Activated CD4-positive, alpha-beta T cell treated with anti-CD3 and anti-CD28 coated beads, Interleukin-10, Interleukin-2, amounts not matched to agents 100 ng/mL and 50 ng/mL, durations not matched to agents 16 hours and 8 hours (primary cell): ENCODE measurements around the gene BCAS3.

ENCODE experiments used
- DNase-seq: peaks from one replicate; pipeline ENCODE4 v3.0.0-alpha.2; 2020

The BCAS3 gene

DNA sequence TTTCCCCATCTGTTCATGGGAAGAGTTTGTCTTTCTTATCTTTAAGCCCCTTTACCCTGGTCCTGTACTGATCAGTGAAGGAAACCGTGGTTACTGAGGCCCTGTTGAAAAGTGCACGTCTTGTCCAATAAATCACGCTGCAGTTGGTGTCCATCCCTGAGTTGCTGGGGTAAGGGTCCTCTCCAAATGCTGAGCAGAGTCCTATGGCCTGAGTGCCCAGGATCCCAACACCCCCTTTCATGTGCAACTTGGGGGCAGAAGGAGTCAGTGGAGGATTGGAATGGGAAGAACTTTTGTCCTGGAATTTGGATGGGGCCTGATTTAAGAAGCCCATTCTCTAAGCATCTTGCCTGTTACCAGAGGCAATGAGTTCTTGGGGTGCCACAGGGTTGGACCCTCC, 715.0 kb downstream of the BCAS3 start:
- DNase-seq = no peak

GRCh38 chr17:61393550-61393903, 715.9 kb downstream of the BCAS3 start:
- DNase-seq = peak; percentile 26

- no peak for DNase-seq
Measured at GRCh38 chr17:61393904-61394629, 716.4 kb downstream of the BCAS3 start.

DNA sequence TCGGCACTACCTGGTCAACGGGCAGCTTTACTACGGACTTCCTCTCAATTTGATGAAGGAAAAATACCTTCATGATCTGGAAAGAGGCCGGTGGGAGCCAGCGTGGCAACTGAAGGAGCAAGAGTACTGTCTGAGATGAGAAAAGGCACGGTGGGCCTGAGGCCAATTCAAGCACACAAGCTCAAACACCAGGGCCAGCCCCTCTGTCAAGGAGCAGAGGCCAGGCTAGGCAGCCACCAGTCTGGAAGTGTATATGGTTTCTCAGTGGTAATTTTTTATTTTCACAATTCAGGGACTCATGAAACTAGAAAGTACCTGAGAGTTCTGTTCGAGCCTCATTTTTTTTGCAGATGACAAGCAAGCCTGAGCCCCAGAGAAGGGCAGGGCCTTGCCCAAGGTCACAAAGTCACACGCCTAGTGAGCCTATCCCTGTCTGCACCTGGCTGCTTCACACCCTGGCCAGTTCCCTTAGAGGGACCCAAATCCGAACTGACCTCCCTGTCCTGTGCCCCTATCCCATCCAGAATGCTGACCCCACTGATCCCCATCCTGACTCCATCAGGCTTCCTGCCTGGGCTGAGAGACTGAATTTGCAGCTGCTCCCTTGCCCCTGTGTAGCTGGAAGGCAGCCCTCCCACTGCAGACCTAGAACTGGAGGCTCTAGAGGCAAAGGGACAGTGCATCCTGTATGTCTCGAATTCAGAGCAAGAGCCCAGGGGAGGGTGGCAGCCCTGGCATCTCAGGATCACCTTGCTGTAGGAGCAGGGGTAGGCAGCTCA, 717.2 kb downstream of the BCAS3 start:
- no peak for DNase-seq

GRCh38 chr17:61395409-61395982, 717.8 kb downstream of the BCAS3 start:
- DNase-seq = no peak

DNA sequence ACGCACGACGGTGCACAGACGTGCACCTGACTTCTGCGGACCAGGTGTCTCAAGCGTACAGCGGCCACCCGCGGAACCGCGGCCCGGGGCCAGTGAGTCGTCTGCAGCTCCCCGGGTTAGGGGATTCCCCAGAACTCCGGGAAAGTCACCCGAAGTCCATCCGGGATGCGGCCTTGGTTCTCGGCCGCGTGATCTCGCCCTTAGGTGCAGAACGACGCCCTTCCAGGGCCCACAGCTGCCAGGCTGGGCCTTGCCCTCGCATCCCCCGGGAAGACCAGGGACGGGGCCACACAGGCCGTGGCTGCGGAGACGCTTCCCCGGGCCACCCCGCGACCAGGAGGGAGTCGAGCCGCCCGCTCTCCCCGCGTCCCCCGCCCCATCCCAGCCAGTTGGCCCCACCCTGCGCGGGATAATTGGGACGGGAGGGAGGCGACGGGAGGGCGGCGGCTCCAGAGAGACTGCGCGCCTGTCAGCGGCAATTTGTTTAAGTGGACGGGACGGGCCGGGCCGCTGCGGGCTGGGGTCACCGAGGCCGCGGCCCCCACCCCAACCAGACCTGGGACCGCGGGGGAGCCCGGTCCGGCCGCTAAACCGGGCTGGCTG, 718.4 kb downstream of the BCAS3 start:
- DNase-seq = no peak

DNA sequence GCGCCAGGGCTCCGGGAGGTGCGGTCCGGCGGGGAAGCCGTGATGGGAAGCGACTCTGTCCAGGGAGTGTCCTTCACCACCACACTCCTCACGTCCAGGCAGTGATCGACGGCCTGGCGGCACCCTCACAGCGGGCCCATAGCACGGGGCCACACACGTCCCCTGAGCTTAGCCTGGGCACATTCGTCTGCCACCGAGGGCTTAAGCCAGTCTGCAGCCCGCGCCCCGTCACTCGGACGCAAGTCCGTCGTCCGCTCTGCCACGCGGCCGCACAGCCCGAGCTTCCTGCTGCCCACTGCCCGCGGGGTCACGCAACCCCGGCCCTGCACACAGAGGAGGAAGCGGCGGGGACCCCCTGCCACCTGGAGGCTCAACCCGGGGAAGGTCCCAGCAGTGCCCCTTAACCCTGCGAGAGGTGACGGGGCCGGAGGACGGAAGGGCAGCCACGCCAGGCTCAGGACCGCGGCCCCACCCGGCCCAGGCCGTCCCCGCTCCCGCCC, 719.0 kb downstream of the BCAS3 start:
- no peak for DNase-seq

GRCh38 chr17:61397086-61397842, 719.6 kb downstream of the BCAS3 start:
- no peak for DNase-seq

GRCh38 chr17:61398721-61399130, 721.1 kb downstream of the BCAS3 start:
- DNase-seq = no peak

DNA sequence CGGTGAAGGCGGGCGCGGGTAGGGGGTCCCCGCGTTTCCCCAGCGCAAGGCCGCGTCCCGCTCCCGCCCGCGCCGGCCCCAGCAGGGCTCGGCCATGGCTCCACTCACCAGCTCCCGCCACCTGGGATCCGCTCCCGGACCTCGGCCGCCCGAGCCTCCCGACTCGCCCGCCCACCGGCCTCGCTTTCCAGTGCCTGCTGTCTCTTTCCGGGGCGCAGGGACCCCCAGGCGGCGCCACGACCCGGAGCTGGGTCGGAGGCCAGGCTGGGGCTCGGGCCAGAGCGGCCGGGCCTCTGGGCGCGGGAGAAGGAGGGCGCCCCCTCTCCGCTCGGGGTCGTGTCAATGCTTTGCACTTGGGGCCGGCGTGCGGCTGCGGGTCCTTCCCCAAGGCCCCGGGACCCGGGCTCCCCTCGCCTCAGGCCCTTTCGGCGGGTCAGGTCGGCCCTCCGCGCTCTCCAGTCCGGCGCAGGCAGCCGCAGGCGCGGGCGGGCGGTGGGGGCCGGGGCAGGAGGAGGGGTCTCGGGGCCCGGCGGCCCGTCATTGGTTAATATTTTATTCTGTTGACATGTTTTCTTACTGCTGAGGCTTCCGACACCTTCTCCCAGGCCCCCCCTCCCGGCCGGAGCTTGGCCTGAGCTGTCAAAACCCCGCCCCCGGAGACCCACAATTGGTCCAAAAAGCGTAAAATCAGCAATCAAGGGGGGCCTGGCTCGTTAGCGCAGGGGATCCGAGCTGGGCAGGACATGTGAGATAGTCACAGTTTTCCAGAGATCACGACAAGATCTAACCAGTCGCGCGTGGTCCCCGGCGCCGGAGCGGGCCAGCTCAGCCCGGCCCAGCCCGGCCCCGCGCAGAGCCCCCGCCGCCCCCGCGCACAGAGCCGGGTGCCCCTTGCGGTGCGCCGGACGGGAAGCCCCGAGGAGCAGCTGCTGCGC, 721.7 kb downstream of the BCAS3 start, which contains the start of gene TBX2:
TBX2 (plus strand) TSS at position 713 of the 935 bp plus-strand sequence. CDS start 334 bp downstream, outside the sequence.
- DNase-seq = no peak

GRCh38 chr17:61400066-61400716, 722.5 kb downstream of the BCAS3 start:
- no peak for DNase-seq

GRCh38 chr17:61400717-61401388, 723.2 kb downstream of the BCAS3 start:
- DNase-seq = no peak

GRCh38 chr17:61401389-61402072, 723.9 kb downstream of the BCAS3 start:
- no peak for DNase-seq

DNA sequence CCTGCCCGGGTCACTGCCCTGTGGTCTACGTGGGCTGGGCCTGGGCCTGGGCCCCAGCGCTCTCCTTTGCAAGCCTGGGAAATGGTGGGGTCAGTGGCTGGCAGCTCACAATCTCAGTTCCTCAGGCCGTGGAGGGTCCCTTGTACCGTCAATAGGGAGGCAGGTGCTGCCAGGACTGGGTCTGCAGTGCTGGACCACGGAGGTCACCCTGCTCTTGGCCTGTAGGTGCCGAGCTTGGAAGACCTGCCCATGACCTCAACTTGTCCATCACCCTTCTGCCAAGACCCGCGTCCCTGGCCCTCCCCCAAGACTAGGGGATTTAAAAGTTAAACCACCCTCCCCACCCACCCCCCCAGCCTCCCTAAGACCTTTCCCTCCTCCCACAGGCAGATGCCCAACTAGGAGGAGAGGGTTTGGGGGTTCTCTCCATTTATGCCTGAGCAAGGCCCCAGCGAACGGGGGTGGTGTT, 724.5 kb downstream of the BCAS3 start:
- DNase-seq = no peak

- no peak for DNase-seq
Measured at GRCh38 chr17:61402978-61403800, 725.5 kb downstream of the BCAS3 start.

GRCh38 chr17:61403801-61404662, 726.4 kb downstream of the BCAS3 start:
- no peak for DNase-seq

GRCh38 chr17:61404663-61404912, 726.9 kb downstream of the BCAS3 start:
- no peak for DNase-seq
